ENCODE results near the gene RXRA.

Gene RXRA

DNA sequence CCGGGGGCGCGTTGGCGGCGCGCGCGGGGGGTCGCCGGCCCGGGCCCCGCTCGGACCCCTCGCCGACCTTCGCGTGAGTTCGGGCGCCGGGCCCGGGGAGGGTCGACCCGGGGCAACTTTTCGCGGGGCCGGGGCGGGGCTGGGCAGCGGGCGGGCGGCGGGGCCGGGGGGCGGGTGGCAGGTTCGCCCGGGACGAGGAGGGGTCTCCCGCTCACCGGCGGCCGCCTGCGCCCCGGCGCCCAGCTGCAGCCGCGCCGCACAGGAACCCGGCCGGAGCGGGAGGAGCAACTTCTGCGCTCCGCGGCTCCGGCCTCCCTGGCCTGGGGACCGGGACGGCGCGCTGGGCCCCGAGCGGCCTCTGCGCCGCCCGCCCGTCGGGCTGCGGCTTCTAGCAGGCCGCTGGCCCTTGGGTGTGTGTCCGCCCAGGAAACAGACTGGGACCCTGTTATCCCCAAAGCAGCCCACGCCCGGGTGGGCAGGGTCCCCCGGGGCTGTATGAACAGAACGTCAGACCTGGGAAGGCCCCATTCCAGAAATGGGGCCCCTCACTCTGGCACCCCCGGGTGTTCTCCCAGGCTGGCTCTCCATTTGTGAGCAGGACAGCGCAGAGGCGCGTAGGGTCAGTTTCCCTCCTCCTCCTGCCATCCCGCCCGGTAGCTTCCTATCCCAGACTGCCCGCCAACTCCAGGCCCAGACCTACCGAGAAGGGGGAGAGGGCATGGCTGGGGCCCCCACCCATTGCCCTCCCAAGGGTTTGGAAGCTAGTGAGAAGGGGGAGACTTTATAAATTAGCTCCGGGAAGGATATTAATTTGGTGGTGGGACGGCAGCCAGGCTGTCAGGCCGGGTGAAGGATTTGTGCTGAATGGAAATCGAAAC is 708 bp downstream of the RXRA start:
- peak overlapping the region; percentile 58 to 67 for H3K4me3 ChIP-seq (replicated peaks in 1 of 2; ENCODE audit: low read depth in 2 of 2, low read length in 2 of 2)
- peak in 1 of 2 donors; percentile 52 for DNase-seq (ENCODE audit: low read depth in 2 of 2)
- TF ChIP-seq, protein P1, sequence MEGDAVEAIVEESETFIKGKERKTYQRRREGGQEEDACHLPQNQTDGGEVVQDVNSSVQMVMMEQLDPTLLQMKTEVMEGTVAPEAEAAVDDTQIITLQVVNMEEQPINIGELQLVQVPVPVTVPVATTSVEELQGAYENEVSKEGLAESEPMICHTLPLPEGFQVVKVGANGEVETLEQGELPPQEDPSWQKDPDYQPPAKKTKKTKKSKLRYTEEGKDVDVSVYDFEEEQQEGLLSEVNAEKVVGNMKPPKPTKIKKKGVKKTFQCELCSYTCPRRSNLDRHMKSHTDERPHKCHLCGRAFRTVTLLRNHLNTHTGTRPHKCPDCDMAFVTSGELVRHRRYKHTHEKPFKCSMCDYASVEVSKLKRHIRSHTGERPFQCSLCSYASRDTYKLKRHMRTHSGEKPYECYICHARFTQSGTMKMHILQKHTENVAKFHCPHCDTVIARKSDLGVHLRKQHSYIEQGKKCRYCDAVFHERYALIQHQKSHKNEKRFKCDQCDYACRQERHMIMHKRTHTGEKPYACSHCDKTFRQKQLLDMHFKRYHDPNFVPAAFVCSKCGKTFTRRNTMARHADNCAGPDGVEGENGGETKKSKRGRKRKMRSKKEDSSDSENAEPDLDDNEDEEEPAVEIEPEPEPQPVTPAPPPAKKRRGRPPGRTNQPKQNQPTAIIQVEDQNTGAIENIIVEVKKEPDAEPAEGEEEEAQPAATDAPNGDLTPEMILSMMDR (IDR thresholded peaks at IDR 0.05; ENCODE audit: low read depth, low read length) = no peak

GRCh38 chr9:134327671-134328231 is 1.5 kb downstream of the RXRA start:
- no peak for DNase-seq (ENCODE audit: low read depth in 2 of 2)
- peak overlapping the region; percentile 58 to 67 for H3K4me3 ChIP-seq (replicated peaks in 1 of 2; ENCODE audit: low read depth in 2 of 2, low read length in 2 of 2)
- TF ChIP-seq, protein P1 (IDR thresholded peaks at IDR 0.05; ENCODE audit: low read depth, low read length) = no peak

- DNase-seq (ENCODE audit: low read depth in 2 of 2) = peak; percentile 25 to 37
- H3K4me3 ChIP-seq (replicated peaks in 1 of 2; ENCODE audit: low read depth in 2 of 2, low read length in 2 of 2) = peak overlapping the region; percentile 58 to 67
- TF ChIP-seq, protein P1 (IDR thresholded peaks at IDR 0.05; ENCODE audit: low read depth, low read length) = no peak
These were observed 2.1 kb downstream of the RXRA start for GRCh38 chr9:134328341-134328840.

DNA sequence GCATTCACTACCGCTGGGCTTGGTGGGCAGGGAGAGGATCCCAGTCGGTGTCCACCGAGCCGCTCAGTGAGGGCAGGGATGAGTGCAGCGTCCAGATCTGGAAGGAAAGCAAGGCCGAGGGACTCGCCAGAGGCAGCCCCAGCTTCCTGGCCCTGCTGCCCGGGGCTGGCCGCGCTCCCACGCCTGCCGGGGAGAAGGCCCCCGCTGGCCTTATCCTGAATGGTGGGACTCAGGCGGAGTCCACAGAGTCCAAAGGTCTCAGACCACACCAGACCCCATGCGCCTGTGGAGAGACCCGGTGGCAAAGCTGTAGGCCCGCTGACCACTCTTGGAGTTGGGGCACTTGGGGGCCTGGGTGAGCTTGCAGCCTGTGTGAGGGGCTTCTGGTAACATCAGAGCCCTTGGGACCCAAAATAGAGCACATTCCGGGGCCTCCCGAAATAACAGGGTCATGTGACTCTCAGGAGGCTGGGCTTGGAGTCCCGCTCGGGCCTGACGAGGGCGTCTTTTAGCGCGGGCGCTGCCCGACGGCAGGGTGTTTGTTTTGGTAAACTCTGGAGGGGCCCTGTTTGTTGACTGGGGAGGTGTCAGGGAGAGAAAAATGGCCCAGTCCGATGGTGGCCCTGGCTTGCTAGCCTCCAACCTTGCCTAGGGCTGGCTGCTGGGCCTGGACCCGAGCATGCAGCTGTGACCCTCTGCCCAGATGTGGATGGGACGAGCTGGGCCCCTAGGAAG is 2.8 kb downstream of the RXRA start:
- TF ChIP-seq, protein P1 (IDR thresholded peaks at IDR 0.05; ENCODE audit: low read depth, low read length) = no peak
- peak; percentile 53 to 60 for DNase-seq (ENCODE audit: low read depth in 2 of 2)
- peak overlapping the region; percentile 58 to 67 for H3K4me3 ChIP-seq (replicated peaks in 1 of 2; ENCODE audit: low read depth in 2 of 2, low read length in 2 of 2)

DNA sequence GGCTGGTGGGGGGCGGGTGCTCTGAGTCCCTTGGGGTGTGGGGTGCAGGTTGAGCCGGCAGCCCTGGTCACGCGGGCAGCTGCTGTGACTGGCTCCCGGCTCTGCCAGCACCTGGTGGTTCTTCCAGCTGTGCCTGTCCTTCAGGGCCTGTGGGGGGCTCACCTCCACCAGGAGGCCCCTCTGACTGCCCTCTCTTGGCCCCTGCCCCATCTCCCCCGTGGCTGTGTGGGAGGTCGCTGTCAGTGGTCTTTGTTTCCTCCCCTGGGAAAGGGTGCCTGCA is 3.3 kb downstream of the RXRA start:
- H3K4me3 ChIP-seq (replicated peaks in 1 of 2; ENCODE audit: low read depth in 2 of 2, low read length in 2 of 2) = peak overlapping the region; percentile 58 to 67
- TF ChIP-seq, protein P1 (IDR thresholded peaks at IDR 0.05; ENCODE audit: low read depth, low read length) = no peak
- DNase-seq (ENCODE audit: low read depth in 2 of 2) = no peak

- H3K4me3 ChIP-seq (replicated peaks in 1 of 2; ENCODE audit: low read depth in 2 of 2, low read length in 2 of 2) = peak overlapping the region in 1 of 2 donors; percentile 58
- TF ChIP-seq, protein P1 (IDR thresholded peaks at IDR 0.05; ENCODE audit: low read depth, low read length) = no peak
- peak in 1 of 2 donors; percentile 27 for DNase-seq (ENCODE audit: low read depth in 2 of 2)
These were observed 3.6 kb downstream of the RXRA start for GRCh38 chr9:134329886-134330285.

Measured in cardiac fibroblast (primary cell).